CD4-positive, alpha-beta T cell (primary cell): Measurements from ENCODE around the gene RARB. TPM values are rescaled to one million over a fixed set of nuclear protein-coding genes. Genes with fewer than 3 reads are reported as not detected.

Experiments
- ATAC-seq: fragments of 200-7000 bp; cut with Tn5 transposase; one replicate; pipeline ENCODE4 v1.10.0; 2022; ENCODE audit warnings: mild to moderate bottlenecking; ENCODE audit not compliant: poor library complexity
- CTCF ChIA-PET: fragments of 350-600 bp; sonication (Branson Sonifier 250); formaldehyde crosslinking; loops from one replicate; lab custom pipeline; 2021; ENCODE audit warnings: antibody characterized with exemption, inconsistent platforms; lab: Charles Lee
- POLR2A ChIA-PET: fragments of 350-600 bp; sonication (Branson Sonifier 250); formaldehyde crosslinking; loops from one replicate; lab custom pipeline; 2021; ENCODE audit warnings: antibody characterized with exemption, inconsistent platforms; lab: Charles Lee
- DNase-seq, 14 experiments: peaks; one replicate each; pipeline ENCODE4 v3.0.0-alpha.2; 2013 to 2020; ENCODE audit warnings: mixed read lengths in 2 of 14
- H3K27ac ChIP-seq, 2 donors: one replicate each; pipeline versions ENCODE4 v1.5.1 to v1.7.0; 2013; ENCODE audit warnings: low read length in 2 of 2, low read depth in 1 of 2, mild to moderate bottlenecking in 1 of 2
- H3K27me3 ChIP-seq, 2 experiments: 1 replicate in 1 of 2; 2 replicates in 1 of 2; pipeline versions ENCODE4 v1.6.1 to v1.7.0; 2013; ENCODE audit warnings: low read length in 2 of 2, control low read depth in 1 of 2, mild to moderate bottlenecking in 1 of 2, moderate library complexity in 1 of 2; ENCODE audit not compliant: insufficient read depth in 2 of 2, control insufficient read depth in 1 of 2
- H3K36me3 ChIP-seq: one replicate; pipeline ENCODE4 v1.6.1; 2013; ENCODE audit warnings: low read length, control low read depth; ENCODE audit not compliant: insufficient read depth
- H3K4me1 ChIP-seq: one replicate; pipeline ENCODE4 v1.6.1; 2013; ENCODE audit warnings: low read length, control low read depth; ENCODE audit not compliant: insufficient read depth
- H3K4me3 ChIP-seq: one replicate; pipeline ENCODE4 v1.5.1; 2013; ENCODE audit warnings: mild to moderate bottlenecking, low read length, moderate library complexity
- H3K9me3 ChIP-seq, 2 experiments: 1 replicate in 1 of 2; 2 replicates in 1 of 2; pipeline versions ENCODE4 v1.6.1 to v1.7.0; 2013; ENCODE audit warnings: low read length in 2 of 2, mild to moderate bottlenecking in 2 of 2, control low read depth in 1 of 2, moderate library complexity in 1 of 2; ENCODE audit not compliant: control insufficient read depth in 1 of 2, insufficient read depth in 1 of 2
- H3K27ac Mint-ChIP-seq: one replicate; pipeline ENCODE4 v1.8.0; 2020; ENCODE audit warnings: mixed read lengths
- H3K27me3 Mint-ChIP-seq: one replicate; pipeline ENCODE4 v1.8.0; 2021; ENCODE audit warnings: mixed read lengths
- H3K36me3 Mint-ChIP-seq: one replicate; pipeline ENCODE4 v1.8.0; 2021; ENCODE audit warnings: low read depth, mixed read lengths
- H3K4me1 Mint-ChIP-seq: one replicate; pipeline ENCODE4 v1.8.0; 2021; ENCODE audit warnings: low read depth, mixed read lengths
- H3K4me3 Mint-ChIP-seq: one replicate; pipeline ENCODE4 v1.8.0; 2020; ENCODE audit warnings: mild to moderate bottlenecking, mixed read lengths
- H3K9me3 Mint-ChIP-seq: one replicate; pipeline ENCODE4 v1.8.0; 2020; ENCODE audit warnings: mixed read lengths
- CTCF ChIP-seq: fragments of 200-600 bp; IDR thresholded peaks from one replicate; pipeline ENCODE4 v1.8.0; 2022; ENCODE audit warnings: antibody characterized with exemption, mild to moderate bottlenecking
- intact Hi-C, 2 experiments: fragments of 100-400 bp; cut with DNase I in 1 of 2; cut with micrococcal nuclease in 1 of 2; formaldehyde crosslinking; loops; one replicate each; pipeline versions ENCODE4 v1.15.1 to v1.9.0; 2023 to 2025; cut with DNase I, micrococcal nuclease
- total RNA-seq, 174 experiments: library from RNA in 2 of 174; stranded (reverse) in 2 of 174; gene quantifications; one replicate each; pipeline ENCODE4 v1.2.3 and lab custom pipeline; 2021 to 2026

The RARB gene
- total RNA-seq, 2 experiments from 2014 or later = not detected

DNA sequence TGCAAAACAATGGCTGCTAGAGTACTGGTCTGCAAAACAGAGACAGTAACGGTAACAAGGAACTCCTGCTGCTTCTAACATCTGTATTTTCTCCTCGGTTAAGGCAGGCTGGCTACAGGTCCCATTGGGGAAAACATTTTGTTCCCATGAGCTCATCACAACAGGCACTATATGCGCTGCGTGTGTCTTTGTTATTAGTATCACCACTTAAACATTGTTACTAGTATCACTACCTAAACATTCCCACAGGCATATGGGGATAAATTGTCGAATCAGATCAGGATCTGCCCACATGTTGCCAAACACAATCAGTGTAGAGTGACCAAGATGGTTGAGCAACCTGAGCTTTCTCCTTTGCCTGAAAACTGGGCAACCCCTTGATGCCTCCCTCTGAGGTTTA is 159.5 kb downstream of the RARB start:
- Mint-ChIP-seq H3K4me3 (no peak overlapping the region), H3K27me3 (peaks cover 4% of the 10 kb centered on the region), H3K9me3 (no peaks in the 10 kb centered on the region), H3K4me1 (peaks cover under 1% of the 10 kb centered on the region), H3K27ac (no peak overlapping the region), H3K36me3 (no peaks in the 10 kb centered on the region)
- Histone ChIP-seq H3K27me3 (no peaks in the 10 kb centered on the region), H3K4me1 (no peaks in the 10 kb centered on the region), H3K27ac (no peak overlapping the region), H3K36me3 (no peaks in the 10 kb centered on the region), H3K9me3 (no peaks in the 10 kb centered on the region), H3K4me3 (no peak overlapping the region)
- no peak for DNase-seq
- CTCF ChIA-PET = no interaction called here
- intact Hi-C loops = no loop called here
- POLR2A ChIA-PET = no interaction called here
- no peak for ATAC-seq
- TF ChIP-seq CTCF = no peak

GRCh38 chr3:25587975-25588374 is 159.9 kb downstream of the RARB start:
- Mint-ChIP-seq H3K27ac (no peak overlapping the region), H3K36me3 (no peaks in the 10 kb centered on the region), H3K27me3 (no peaks in the 10 kb centered on the region), H3K9me3 (no peaks in the 10 kb centered on the region), H3K4me1 (peaks cover 4% of the 10 kb centered on the region), H3K4me3 (no peak overlapping the region)
- H3K27me3 ChIP-seq = no peaks in the 10 kb centered on the region
- no peak for TF ChIP-seq CTCF
- H3K4me1 ChIP-seq = no peaks in the 10 kb centered on the region
- H3K27ac ChIP-seq = no peak overlapping the region
- H3K9me3 ChIP-seq = no peaks in the 10 kb centered on the region
- no peak overlapping the region for H3K4me3 ChIP-seq
- CTCF ChIA-PET = no interaction called here
- H3K36me3 ChIP-seq = no peaks in the 10 kb centered on the region
- POLR2A ChIA-PET = no interaction called here
- intact Hi-C loops = no loop called here
- no peak for ATAC-seq
- DNase-seq = no peak

DNA sequence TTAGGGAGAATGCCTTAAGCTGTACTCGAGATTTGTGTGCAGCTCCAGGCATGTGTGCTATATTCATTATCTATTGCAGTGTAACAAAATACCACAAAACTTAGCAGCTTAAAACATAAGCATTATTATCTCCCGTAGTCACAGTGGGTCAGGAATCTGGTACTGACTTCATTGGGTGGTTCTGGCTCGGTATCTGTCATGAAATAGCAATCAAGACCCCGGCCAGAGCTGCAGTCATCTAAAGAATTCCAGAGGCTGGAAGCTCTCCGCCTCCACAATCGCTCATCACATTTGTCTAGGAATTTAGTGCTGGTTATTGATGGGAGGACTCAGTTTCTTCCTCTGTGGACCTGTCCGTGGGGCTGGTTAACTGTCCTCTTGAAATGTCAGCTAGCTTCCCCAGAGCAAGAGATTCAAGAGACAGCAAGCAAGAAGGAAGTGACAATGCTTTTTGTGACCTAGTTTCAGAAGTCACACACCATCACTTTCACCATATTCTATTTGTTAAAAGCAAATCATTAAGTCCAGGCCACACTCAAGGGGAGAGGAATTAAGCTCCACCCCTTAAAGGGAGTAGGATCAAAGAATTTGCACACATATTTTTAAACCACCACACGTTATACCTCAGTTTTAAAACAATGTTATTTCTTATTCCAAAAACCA is 160.5 kb downstream of the RARB start:
- Mint-ChIP-seq H3K4me3 (no peak overlapping the region), H3K27ac (no peak overlapping the region), H3K9me3 (no peaks in the 10 kb centered on the region), H3K4me1 (peaks cover 4% of the 10 kb centered on the region), H3K36me3 (no peaks in the 10 kb centered on the region), H3K27me3 (no peaks in the 10 kb centered on the region)
- no peaks in the 10 kb centered on the region for H3K36me3 ChIP-seq
- no peak overlapping the region for H3K4me3 ChIP-seq
- ATAC-seq (no peak), DNase-seq (no peak)
- ChIA-PET CTCF (no interaction called here), POLR2A (no interaction called here)
- no peak for TF ChIP-seq CTCF
- no peaks in the 10 kb centered on the region for H3K4me1 ChIP-seq
- H3K9me3 ChIP-seq = no peaks in the 10 kb centered on the region
- no peaks in the 10 kb centered on the region for H3K27me3 ChIP-seq
- H3K27ac ChIP-seq = no peak overlapping the region
- intact Hi-C loops = no loop called here
